HS-5 (cell line): ENCODE results near the gene ABHD12B.
"Not testable (repeated sequence)": the region's sequence is repeated elsewhere in the genome, so short reads cannot be mapped to it uniquely, and the experiment has no call there.

Experiments
- DNase-seq: peaks from one replicate; pipeline ENCODE4 v3.0.0-alpha.2; 2012; ENCODE audit warnings: low read depth

The ABHD12B gene

GRCh38 chr14:50897005-50897404, 25.2 kb downstream of the ABHD12B start:
- not testable (repeated sequence) for DNase-seq

DNA sequence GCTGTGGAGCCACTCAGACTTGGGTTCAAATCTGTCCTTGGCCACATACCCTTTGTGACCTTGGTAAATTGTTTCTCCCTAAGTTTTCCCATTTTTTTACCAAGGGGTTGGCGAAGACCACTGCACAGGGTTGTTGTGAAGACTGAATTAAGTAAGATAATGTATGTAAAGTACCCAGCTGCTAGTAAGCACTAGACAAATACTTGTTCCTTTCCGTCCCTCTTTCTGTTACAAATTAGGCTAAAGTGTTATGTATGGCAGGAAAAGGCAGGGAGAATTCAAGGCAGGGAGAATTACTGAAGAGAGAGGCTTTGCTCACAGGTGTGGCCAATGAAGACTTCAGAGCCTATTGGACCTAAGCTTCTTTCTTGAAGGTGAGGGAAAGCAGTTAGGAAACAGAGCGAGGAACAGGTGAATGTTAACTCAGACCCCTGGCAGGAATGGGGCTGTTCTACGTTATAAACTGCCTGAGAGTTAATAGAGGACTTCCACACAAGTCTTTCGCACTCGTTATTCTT, 25.9 kb downstream of the ABHD12B start:
- DNase-seq: no peak

- DNase-seq: no peak
Observed at GRCh38 chr14:50901361-50901760, 29.5 kb downstream of the ABHD12B start.

- no peak for DNase-seq
Observed at GRCh38 chr14:50904719-50905118, 32.9 kb downstream of the ABHD12B start.

DNA sequence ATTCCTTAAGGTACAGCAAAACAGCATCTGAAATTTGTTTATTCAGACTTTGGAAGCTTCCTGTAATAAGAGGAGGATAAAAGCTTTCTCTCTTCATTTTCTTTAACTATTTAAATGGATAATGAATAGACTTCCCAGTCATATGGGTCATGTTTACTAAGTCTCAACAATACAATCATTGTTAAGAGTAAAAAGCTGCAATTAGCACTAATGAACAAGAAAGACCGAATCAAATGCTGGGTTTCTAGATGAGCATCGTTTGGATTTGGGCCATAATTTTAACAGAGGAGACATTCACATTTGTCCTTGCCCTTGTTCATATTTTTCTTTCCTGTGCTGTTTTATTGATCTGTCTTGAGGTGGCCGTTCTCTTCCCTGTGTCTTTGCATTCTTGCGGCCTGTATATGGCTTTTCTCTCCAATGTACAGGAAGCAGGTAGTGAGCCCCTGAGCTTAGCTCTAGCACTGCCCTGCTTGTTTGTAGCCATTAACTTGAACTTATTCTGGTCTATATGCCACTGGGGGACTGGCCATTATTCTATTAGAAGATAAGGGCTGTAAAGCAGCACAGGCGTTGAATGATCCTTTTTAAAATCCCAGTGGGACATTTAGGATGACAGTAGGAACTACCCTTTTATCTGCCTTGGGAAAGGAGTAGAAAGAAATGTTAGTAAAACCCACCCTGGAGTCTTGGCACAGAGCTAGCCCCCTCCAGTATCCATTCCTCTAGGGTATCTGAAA, 34.6 kb downstream of the ABHD12B start:
- no peak for DNase-seq

DNA sequence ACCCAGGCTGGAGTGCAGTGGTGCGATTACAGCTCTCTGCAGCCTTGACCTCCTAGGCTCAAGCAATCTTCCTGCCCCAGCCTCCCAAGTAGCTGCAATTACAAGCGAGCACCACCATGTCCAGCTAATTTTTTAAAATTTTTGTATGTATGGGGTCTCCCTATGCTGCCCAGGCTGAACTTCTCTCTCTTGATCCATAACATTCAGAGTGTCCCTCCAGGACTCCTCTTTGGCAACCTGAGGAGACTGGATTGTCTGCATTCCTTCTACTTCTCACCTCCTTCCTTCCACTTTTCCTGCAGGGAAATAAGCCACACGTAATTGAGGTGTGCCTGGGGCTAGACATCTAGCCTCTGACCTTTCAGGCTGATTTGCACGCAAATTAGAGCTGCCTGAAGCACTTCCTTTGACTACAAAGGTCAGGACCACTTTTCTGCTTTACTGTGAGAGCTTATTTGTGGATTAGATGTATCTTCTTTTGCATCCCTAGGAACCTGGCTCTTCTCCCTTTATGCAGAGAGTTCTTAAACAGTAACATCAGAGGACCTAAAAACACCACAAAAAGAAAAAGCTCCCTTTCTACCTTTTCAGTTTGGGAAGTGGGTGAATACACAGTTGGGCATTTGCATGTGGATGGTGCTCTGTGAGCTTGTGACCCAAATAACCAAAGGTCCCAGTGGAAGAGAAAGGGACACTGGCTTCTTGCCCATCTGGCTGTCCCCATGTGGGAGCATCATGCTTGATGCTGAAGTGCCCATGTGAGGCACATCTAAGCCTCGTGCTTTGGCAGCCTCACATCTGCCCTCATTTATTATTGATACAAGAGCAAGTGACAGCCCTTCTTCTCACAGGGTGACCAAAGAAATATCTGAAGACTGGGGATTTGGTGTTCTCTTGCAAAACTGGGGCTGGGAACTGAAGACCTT, 38.9 kb downstream of the ABHD12B start:
- no peak for DNase-seq

- DNase-seq: no peak
Observed at GRCh38 chr14:50917449-50917848, 45.6 kb downstream of the ABHD12B start.

DNA sequence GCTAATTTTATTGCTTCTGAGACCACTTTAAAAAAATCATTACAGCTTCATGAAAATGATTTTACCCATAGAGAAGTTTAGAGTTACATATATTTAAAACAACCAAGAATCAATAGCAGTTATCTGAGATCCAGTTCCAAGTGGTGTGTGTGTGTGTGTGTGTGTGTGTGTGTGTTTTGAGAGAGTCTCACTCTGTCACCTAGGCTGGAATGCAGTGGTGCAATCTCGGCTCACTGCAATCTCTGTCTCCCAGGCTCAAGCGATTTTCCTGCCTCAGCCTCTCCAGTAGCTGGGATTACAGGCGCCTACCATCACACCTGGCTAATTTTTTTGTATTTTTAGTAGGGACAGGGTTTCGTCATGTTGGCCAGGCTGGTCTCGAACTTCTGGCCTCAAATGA, 47.7 kb downstream of the ABHD12B start:
- not testable (repeated sequence) for DNase-seq

- peak; percentile 84 for DNase-seq
Observed at GRCh38 chr14:50920482-50921230, 48.8 kb downstream of the ABHD12B start.

GRCh38 chr14:50922803-50923202, 51.0 kb downstream of the ABHD12B start:
- no peak for DNase-seq

DNA sequence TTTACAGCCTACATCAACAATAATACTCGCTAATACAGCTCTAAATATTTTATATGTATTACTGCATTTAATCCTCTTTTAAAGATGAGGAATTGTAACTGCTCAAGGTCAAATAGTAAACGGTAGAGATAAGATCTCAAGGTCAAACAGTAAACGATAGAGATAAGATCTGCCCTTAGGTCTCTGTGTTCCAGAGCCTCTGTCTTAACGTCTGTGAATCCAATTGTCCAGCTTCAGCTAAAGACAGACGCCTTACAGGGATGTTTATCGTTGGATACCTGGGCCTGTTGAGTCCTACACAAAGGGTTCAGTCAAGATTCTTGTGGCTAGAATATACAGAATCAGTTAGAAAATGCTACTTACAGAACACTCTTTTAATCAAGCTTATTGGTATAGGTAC, 52.4 kb downstream of the ABHD12B start:
- DNase-seq: no peak

DNA sequence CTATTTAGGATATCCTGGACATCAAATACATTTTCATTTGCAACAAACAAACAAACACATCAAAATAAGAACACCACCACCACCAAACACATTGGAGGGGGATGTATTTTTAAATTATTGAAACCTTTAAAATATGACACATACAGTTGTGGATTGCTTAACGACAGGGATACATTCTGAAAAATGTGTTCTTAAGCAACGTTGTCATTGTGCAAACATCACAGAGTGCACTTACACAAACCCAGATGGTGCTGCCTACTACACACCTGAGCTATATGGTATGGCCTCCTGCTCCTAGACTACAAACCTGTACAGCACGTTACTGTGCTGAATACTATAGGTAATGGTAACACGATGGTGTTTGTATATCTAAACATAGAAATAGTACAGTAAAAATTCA, 53.0 kb downstream of the ABHD12B start:
- no peak for DNase-seq

- no peak for DNase-seq
Observed at GRCh38 chr14:50926851-50927386, 55.1 kb downstream of the ABHD12B start.

DNA sequence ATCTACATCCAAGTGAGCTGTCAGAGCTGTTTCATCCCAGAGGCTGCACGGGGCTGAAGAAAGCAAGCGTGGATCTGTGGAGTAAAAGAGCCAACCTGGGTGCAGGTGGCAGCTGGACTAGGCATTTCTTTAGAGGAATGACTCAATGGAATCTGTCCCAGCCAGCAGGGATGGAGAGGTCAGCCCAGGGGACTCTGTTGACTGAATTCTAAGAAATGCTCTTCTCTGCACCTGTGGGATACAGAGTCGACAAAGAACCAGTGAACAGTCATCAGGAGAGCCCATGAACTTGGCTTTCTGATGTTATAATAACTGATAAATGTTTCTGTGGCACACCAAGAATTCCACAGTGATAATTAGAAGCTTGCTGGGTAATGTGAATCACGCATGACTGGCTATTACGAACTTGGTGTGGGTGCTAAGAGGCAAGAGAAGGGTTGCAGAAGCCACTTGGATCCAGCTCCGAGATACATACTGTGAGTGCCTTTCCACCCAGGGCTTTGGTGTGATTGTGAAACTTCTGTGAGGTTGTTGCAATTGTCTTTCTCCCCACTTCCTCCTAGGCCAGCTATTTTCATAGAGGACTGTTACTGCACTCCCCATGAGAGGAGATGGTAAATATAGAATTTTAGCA, 56.3 kb downstream of the ABHD12B start:
- DNase-seq: peak; percentile 73

DNA sequence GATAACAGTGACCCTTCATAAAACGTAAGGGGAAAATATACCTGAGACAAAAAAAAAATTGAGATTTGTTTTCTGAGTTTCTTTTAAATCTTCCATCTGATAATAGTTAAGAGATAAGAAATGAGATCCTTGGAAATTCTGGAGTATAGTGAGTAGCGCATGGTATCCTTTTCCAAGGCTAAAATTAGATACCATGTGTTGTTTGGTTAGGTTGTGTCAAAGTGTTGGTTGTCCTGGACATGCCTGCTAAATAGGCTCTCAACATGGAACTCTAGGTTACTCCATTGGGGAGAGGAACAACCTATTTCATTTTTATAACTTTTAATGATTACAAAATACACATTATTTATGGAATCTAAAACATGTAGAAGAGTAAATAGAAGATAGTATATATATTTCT, 57.7 kb downstream of the ABHD12B start:
- no peak for DNase-seq

DNA sequence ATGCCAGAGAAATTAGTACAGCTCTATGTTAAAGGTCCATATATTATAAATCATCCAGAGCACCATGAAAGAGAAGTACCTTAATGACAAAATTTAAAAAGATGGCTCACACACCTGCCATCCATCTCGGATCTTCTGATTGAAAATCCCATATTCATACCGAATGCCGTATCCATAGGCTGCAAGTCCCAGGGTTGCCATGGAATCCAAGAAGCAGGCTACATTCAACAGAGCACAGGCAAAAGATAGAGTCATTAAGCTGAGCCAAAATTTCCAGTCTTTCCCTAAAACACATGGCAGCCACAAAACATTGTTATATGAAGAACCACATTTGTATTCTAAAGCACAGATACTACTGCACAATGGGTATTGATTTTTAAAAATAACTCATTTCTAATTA, 59.7 kb downstream of the ABHD12B start:
- no peak for DNase-seq

DNA sequence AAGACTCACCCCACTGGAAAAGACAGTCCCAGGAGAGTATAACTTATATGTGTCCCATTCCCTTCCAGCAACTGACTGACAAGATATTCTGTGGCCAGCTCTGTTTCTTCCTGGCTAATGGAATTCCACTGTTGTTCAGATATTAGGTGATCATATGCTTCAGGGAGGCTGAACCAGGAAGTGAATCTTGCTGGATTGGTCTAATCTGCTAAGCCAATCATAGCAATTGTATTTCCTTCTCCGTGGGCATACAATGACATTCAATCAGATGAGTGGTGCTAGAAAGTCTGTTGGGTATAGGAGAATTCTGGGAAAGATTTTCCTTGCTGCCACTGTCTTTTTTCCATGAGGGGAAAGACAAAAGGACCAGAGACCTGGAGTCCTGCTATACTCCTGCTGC, 60.3 kb downstream of the ABHD12B start:
- DNase-seq: no peak

DNA sequence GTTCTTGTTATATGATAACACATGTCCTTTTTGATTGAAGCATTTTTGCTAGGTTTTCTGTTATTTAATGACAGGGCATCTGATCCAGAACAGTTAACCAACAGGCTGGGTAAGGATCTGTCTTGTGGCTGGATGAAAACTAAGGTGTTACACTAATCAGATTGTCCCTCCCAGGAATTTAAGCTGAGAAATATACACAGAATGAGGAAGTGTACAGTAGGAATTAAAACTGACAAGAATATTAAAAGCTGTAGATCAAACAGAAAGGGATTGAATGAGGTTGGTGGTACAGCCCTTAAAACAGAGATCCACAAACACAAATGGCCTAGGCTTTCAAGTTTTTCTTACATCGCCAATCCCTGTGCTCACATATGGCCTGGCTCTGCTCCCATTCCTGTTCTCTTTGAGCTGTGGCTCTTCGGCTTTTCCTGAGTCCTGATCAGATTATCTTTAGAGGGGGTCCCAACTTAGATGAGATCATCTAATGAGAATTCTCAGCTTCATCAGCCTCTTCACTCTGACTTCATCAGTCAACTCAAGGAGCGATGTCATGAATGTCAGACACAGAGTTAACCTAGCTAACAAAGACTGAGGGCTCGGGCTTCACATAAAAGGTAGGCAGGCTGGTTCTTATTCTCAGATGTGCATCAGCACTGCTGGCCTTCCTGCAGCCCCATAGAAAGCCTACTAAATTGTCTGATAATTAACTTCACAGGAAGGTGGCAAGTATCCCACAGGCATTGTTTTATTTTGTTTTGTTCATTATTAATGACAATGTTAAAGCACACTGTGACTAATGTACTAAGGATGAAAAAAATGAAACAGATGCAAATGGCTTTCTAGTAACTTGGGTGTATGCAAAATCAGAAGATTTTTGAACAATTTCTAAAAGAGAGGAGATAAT, 61.0 kb downstream of the ABHD12B start:
- no peak for DNase-seq

DNA sequence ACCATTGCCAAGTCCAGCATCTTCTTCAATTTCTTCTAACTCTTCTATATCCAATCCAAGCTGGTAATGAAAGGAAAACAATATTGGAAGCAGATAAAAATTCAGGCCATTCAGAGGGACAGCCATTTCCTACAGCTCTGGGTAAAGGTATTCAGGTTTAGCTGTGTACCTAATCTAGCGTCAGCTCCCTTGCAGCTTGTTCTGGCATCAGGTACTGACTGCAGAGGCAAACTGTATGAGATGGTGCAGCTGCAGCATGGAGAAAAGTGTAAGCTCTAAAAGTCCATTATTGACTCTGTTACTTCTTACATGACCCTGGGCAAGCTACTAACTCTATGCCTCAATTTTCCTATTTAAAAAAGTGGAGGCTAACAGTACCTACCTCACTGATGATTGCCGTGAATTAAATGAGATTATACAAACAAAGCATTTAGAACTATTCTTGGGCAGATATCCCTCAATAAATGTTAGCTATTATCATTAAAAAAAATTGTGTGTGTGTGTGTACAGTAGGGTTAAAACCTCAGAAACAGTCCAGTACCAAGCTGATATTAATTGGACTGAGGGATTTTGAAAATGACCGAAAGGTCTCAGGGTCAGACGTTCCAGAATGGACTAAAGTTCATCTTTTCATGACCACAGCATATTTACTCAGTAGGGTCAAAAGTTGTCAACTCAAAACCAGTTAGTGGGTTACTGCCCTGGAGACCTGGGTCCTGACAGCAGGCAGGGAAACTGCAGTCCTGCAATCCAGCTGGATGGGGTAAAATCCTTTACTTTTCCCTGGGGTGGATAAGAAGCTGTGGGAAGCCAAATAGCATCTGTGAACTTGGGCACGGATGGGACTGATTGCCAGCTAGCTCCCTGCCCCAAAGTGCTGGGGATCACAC, 63.5 kb downstream of the ABHD12B start:
- DNase-seq: no peak

DNA sequence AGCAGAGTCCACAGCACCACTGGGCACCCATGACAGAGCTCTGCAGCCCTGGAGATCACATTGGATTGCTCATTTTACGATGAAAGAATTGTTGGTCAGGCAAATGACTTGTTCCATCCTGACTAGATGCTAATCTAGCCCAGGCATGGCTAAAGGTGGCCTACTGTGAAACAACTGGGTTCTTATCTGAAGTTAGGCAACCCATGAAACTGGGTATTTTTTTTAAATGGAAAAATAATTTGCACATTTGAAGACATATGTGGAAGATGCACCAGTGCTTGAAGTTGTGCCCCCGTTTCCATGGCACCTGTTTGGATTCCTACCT, 64.1 kb downstream of the ABHD12B start:
- no peak for DNase-seq
